NCI-H1694 (cell line): ENCODE results near the gene MAL.

Experiments used
- DNase-seq: peaks from one replicate; lab custom pipeline; 2025; lab: John Stamatoyannopoulos, UW

Gene MAL

DNA sequence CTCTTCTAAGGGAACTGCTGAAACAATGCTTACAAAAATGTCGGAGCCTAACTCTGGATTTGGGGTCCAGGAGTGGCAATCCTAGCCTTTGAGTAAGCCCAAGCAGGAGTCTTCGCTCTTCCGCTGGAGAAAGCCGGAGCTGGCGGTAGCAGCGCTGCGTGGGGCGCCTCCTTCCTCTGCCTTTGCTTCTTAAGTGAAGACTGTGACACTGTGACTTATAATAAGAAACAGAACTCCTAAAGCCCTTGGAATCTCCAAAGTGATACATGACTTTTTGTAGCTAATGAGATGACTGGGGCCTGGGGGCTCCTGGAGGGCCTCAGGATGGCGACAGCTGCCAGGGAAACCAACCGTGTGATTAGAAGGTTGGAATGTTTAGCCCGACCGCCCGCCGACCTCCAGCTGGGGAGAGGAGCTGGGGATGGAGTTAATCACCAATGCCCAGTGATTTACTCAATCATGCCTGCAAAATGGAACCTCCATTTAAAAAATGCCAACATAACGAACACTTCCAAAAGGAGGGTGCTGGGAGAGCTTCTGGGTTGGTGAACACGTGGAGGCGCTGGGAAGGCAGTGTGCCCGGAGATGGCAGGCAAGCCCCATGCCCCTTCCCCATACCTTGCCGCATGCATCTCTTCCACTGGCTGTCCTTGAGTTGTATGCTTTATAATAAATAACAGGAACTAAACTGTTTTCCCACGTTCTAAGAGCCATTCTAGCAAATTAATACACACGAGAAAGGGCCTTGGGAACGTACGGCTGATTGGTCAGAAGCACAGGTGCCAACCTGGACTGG, 29.0 kb upstream of the MAL start:
- no peak for DNase-seq

DNA sequence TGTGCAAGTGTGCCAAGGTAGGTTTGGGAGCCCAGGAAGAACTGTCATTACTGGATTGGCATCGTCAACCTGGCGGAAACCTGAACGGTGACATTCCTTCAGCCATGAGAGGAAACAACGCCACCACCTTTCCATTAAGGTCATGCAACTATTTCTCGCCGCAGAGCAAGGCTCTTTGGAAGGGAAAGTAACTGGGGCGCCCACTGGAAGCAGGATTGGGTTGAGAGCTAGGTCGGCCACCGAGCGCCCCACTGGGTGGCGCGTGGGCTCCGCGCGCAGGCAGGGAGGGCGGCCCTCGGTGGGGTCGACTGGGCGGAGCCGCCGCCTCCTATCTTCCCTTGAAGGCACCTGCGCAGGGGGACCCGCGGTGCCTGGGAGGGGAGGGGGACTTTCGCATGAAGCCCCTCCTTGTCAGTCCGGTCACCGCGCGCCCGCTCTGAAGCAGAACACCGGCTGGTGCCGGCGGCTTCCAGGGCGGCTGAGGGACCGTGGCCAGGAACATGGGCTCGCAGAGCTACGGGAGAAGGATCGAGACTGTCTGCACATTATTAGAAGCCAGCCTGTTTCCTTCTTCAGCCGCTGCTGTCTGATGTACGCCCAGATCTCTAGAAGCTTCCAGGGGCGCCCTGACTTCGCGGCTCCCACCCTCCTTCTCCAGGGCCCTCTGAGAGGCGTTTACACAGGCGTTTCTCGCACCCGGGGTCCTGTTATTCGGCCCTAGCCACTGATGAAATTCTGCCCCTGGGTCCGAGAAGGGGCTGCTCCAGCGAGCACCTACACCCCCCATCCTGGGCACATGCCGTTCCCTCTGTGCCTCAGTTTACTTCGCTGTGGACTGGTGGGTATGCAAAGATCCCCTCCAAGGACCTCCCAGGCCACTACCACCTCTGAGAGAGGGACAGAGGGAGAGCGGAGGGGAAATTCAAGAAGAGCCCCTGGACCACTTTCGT, 27.3 kb upstream of the MAL start:
- DNase-seq: no peak

DNA sequence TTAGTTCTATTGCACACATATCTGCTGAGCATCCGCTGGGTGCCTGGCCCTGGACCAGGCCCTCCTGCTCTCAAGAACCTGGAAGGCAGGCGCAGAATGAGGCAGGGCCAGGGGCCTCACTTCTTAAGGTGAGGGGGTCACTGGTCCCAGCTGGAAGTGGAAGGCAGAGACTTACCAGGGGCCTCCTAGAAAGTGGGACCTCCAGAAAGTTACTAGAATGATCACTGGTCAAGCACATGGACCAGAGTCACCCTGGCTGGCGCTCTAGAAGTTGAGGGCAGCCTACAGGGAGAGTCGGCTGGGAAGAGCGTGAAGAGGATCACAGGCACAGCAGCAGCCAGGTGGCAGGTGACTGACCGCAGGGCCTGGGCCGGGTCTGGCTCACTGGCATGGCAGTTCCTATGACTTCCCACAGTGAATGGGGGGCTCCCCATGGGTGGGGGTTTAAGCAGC, 26.1 kb upstream of the MAL start:
- DNase-seq: no peak

DNA sequence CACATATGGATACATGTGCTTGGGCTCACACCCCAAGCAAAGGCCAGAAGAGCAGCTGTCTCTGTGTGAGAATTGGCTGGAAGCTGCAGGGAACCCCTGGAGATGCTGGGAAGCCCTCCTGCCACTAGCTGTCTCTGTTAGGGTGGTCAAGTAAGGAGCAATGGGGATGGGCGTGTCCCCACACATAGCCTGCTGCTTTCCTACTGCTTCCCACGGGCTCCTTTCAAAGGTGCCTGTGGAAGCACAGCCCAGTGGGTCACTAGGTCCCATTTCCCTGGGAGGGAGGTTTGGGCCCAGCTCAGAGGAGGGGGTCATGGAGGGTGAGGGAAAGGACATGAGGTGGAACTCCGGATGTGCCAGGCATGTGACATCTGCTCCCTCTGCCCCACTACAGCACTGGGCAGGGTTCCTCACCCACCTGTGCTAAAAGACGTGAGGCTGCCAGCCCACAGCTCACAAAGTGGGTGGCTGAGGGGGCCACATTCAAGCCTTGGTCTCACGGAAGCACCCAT, 24.4 kb upstream of the MAL start:
- no peak for DNase-seq

DNA sequence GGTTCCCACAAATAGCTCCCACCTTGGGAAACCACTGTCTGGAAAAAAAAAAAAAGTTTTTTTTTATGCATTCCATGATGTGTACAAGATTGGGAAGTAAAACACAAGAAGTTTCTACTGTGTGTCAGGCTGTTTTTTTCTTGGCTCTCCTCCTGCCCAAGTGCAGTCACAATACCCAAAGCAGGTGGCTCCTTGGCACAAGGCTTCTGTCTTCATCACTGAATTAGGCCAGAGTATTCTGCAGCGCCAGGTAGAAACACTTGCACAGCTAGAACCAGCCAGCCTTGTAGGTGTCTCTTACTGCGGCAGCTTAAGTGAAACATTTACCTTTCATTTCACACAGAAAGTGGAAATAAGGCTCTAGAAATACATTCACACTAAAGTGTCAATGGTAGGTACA, 23.8 kb upstream of the MAL start:
- no peak for DNase-seq

DNA sequence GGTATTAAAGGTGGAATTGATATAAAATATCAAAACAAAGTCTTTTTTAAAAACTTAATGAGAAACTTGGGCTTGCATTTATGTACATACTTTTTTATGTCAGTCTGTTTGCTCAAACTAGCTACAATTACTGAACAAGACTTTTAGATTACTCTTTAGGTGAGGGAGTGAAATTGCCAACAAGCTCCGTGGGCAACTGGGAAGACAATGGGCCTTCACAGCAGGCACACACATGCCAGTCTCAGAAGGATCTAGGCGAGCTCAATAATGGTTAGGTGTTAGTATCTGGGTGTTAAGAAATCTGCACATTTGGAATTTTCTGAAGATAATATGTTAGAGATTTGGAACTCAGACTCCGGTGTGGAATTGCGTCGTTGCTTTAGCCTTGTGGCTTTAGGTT, 23.0 kb upstream of the MAL start:
- DNase-seq: no peak

DNA sequence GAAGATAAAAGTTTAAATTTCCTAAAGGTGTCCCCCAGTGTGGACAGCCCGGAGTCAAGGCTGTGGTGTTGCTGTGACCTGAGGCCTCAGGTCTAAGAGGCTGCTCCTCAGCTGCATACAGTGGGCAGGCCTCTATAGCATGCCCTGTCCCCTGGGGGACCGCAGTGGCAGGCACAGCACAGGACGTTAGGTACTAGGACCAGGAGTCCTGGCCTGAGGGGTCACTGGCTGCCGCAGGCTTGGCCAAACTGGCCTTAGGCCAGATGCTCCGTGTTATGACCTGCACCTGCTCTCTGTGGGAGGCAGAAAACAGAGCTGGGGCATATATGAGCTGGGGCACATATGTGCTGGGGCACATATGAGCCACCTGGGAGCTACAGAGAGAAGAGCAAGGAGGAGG, 21.2 kb upstream of the MAL start:
- no peak for DNase-seq

DNA sequence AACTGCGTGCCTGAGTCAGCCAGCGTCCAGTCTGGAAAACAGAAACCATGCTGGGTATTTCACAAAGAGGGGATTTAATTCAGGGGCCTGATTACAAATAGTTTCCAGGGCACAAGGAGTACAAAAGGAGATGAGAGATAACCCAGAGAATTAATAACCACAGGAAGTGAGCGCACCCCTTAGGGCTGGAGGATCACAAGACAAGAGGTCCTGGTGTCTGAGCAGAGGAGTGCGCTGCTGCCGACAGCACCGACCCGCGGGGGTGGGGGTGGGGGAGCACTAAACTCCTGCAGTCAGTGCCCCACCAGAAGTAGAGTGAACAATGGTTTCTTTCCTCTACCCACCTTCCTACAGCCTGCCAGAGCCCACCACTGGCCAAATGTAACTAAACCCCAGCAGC, 20.8 kb upstream of the MAL start:
- no peak for DNase-seq

DNA sequence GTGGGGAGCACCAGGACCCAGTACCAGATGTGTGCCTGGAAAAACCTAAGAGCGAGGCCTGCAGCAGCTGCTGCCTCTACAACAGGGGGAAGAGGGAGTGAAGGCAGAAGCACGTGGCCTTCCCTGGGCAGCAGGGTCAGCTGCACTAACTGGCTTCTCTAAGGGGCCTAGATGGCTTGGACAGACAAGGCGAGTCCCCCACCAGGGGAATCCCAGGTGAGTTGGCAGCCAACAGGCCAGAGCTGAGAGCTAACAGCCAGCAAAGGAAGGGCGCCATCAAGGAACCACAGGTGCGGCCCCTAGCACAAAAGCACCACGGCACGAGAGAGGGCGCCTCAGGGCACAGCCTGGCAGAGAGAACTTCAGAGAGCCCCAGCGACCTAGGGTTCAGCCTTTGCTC, 19.8 kb upstream of the MAL start:
- DNase-seq: no peak

DNA sequence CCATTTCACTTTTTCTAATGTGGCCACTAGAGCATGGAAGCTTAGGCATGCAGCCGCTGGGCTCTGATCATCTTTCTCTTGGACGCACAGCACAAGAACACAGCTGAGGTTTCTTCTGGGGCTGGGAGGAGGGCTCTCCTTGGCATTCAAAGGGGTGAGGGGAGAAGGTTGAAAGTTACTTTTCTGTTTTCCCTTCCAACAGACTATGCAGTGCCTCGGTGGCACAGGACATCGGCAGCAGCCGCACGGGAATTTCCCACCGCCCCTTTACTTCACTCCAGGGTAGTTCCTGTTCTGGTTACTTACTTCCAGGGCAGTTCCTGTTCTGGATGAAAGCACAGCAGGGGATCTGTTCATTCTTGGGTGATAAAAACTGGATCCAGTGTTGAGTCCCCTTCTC, 18.9 kb upstream of the MAL start:
- no peak for DNase-seq

DNA sequence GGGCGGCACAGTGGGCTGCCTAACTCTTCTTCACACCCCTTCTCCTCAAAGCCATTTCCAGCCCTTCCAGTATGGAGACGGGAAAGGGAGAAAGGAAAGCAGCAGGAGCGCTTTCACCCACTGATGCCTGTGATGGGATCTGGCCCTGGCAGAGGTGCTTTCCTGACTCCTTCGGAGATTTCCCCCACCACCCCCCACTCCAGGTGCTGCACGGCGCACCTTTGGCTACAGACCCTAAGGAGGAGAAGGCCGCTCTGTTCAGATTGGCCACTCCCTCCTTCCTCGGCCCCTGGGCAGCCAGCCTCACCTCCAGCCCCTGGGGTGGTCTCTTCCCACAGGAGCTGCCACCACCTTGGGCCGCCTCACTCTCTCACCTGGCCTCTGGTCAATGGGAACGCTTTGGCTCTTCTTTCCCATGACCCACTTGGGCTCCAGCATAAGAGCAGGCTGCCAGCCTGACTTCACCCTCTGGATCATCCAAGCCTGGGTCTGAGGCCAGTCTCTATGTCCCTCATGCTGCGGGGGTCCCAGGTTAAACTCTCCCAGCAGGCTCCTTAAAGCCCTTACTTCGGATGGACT, 18.4 kb upstream of the MAL start:
- no peak for DNase-seq

DNA sequence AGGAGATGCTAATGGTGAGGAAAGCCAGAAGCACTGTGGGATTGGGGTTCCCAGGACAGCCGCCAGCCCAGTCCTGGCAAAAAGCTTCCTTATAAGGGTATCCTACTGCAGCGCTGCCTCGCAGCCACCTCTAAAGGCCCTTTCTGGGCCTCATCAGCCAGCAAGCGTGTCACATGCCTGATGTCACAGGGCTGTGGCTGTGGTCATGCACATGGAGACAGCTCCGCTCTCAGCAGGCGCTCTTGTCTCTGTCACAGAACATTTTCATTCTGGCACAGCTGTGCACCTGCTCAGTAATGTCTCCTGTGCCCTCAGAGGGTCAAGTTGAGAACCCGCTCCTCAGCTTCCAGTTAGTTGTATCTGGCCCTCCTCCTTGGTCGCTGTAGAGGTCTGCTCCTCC, 17.7 kb upstream of the MAL start:
- no peak for DNase-seq

DNA sequence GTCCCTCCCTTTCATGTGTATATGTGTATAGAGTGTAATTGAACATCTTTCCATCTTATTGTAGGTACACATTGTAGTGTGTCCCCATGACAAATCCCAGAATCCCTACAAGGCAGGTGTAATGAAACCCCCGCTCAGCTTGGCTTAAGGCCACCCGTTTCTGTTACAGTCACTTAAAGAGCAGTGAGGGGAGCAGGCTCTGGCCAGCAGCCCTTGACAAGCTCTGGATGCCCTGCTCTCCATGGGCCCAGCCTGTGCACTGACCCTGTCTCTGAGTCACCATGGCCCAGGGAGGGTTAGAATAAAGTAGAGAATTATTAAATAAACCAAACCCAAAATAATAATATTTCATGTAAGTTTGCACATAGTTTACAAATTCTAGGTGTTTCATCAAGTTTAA, 17.2 kb upstream of the MAL start:
- DNase-seq: no peak

DNA sequence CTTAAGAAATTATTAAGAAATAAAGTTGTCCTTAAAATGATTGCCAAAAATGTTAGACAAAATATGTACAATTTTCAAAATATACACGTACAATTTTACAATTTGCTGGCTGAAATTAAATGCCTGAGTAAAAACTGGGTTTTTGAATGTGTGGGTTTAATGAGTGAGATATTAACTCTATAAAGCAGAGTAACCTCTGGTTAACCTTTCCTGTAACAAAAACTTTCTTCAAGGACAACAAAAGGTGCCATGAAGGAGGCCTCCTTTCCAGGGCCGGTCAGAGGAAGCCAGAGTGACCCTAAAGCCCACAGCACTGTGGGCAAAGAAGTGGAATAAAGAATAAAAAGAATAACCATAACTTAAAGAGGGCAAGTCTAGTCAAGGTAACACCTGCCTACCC, 16.5 kb upstream of the MAL start:
- no peak for DNase-seq

DNA sequence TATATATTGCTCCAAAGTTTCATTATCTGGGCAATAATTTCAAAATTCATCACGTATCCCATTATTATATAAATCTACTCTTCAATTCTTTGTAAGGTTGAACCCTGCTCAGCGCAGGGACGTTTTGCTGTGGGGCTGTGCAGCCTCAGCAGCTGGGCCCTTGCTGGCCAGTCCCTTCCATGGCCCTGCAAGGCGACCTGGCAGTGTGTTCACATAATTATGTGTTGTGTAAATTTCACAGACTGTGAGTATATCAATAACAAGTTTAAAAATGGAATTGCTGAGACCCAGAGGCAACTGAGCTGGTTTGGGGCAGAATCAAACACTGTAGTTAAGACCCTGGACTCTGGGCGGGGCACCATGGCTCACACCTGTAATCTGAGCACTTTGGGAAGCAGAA, 16.1 kb upstream of the MAL start:
- DNase-seq: no peak

DNA sequence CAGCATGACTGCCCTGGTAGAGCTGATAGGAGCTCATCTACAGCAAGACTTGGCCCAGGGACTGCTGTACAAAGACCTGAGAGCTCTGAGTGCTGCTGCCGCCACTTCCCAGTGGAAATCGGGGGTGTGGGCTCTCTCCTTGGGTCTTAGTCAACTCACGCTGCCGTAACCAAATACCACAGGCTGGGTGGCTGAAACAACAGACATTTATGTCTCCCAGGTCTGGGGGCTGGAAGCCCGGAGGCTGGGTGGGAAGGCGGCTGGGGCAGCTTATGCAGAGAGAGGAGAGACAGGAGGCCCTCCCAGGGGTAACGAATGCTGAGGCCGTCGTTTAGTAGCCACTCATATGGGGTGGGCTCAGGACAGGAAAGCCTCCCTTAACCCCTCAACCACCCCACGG, 15.4 kb upstream of the MAL start:
- no peak for DNase-seq

DNA sequence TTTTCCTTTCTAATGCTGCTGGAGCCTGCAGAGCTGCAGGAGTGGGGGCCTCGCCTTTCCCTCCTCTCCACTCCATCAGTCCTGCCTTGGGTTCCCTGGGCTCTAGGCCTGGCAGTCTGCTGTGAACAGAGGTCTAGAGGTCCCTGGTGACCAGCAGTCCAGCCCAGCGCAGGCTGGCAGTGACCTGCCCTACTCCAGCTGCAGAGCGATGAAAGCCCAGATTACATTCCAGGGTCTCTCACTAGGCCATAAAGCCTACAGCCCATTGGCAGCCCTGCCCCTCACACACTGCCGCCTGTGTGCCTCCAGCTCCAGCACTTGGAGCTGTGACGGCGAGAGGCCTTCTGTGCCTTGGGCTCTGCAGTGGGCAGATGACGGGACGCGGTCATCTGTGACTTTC, 14.8 kb upstream of the MAL start:
- DNase-seq: no peak

DNA sequence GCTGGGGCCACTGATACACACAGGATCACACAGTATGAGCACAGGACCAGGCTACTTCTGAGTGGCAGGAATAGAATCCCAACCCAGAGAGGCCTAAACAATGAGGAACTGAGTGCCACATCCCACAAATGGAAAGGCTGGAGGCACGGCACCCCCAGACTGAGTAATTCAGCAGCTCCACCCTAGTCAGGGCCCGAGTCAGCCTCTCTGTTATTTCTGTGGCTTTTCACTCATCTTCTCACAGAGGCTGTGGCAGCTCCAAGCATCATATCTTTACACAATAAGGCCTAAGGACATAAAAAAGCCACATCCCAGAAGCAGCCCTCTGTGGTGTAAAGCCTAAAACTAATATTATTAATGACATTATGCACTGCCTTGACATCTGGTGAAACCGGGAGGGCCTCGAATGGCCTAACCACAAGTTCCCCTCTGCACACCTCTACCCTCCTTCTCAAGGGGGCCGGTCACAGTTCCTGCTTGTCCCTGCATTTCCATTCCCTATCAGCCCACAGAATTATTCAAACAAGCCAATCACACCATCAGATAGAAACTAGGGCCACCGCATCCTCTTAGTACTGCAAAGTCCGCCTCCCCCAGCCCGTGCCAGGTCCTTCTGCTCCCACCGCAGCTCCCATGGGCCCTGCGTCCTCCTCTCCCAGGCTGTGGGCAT, 12.5 kb upstream of the MAL start:
- DNase-seq: no peak

DNA sequence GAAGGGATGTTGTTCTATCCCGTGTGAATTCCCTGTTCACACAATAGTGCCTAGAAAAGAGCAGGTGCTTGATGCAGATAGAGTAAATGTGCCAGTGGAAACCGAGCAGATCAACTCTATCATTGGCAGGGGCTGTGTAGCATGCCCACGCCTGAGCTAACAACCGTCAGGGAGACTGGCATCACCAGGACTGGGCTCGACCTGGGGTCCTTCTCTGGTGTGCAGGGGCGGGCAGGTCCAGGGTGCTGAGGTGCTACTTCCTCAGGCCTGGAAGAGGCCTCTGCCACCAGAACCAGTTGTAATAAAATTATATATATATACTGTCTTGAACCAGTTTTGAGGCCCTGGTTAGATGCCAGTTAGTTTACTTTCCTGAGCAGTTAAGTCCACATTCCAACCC, 11.8 kb upstream of the MAL start:
- DNase-seq: no peak

DNA sequence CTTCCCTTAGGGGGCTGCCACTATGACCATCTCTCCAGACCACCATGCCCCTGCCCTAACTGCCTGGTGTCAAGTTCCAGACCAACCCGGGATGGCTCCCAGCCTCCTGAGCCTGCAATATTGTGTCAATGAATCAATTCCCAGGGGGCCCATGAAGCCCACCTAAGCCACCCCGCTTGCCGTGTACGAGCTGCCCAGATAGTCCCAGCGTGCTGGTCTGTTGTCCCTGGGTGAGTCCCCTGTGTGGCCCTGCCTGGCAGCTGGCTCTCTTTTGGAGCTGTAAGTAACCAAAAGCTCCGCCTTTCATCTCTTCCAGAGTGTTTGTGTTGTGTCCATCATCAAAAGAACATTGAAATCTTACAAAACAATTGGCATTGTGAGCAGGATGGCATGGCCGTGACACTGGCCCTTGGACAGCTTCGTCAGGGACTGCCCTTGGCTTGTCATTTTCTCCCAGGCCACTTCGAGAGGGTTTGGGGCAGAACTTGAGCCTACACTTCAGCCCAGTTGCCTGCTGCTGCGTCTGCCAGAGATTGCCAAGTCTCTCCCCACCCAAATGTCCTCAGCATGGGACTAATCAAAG, 11.3 kb upstream of the MAL start:
- no peak for DNase-seq

DNA sequence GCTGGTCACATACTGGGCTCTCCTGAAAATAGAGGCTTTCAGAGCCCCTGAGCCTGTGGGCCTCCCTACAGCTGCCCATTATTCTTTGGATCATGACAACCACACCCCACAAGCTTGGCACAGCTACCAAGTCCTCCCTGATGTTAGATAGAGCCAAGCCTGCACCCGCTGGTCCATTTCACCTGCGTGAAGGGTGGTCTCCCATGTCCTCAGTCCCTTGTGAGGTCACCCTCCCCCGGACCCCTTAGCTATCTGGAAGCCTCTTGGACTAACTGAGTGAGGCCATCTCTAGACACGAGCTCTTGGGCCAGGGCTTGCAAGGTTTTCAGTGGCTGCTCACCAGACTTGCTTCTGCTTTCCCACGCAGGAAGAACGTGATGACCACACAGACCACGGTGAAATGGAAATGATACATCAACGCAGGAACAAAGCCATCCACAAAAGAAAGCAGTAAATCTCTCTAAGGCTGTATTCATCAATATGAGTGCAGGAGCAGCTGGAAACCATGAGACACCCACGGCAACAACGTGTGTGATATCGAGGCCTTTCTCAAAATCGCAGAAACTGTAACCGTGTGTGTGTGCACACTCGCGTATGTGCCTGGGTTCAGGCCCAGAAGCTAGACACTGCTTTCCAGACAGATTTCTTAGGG, 10.1 kb upstream of the MAL start:
- DNase-seq: no peak
